Colon (tissue), 2 donors: Measurements from ENCODE around the gene CTRB2.
"Not testable (repeated sequence)": the region's sequence is repeated elsewhere in the genome, so short reads cannot be mapped to it uniquely, and the experiment has no call there.

ENCODE experiments used
- FAIRE-seq: peaks from 2 replicates; lab custom pipeline; 2012; peaks lifted over from hg19 to GRCh38; lab: Jason Lieb, UNC
- donor health status: control.
- donor health status: control.

The CTRB2 gene

GRCh38 chr16:75242436-75243078 is 35.6 kb upstream of the CTRB2 start:
- FAIRE-seq: not testable (repeated sequence)

- FAIRE-seq: no peak
These were observed 35.0 kb upstream of the CTRB2 start for GRCh38 chr16:75241955-75242354.

GRCh38 chr16:75241412-75241811 is 34.5 kb upstream of the CTRB2 start:
- no peak for FAIRE-seq

- not testable (repeated sequence) for FAIRE-seq
These were observed 33.7 kb upstream of the CTRB2 start for GRCh38 chr16:75240633-75241032.

- FAIRE-seq: no peak
These were observed 32.7 kb upstream of the CTRB2 start for GRCh38 chr16:75239542-75240122.

GRCh38 chr16:75238853-75239541 is 32.0 kb upstream of the CTRB2 start:
- FAIRE-seq: no peak

GRCh38 chr16:75238132-75238852 is 31.3 kb upstream of the CTRB2 start:
- FAIRE-seq: no peak

- no peak for FAIRE-seq
These were observed 30.6 kb upstream of the CTRB2 start for GRCh38 chr16:75237398-75238131.

GRCh38 chr16:75236736-75237397 is 29.9 kb upstream of the CTRB2 start:
- FAIRE-seq: no peak

GRCh38 chr16:75236232-75236631 is 29.3 kb upstream of the CTRB2 start:
- FAIRE-seq: no peak

- FAIRE-seq: no peak
These were observed 28.8 kb upstream of the CTRB2 start for GRCh38 chr16:75235721-75236193.

GRCh38 chr16:75234856-75235696 is 28.1 kb upstream of the CTRB2 start:
- no peak for FAIRE-seq

GRCh38 chr16:75233611-75233938 is 26.6 kb upstream of the CTRB2 start:
- no peak for FAIRE-seq

GRCh38 chr16:75231570-75231969 is 24.6 kb upstream of the CTRB2 start:
- FAIRE-seq: no peak

- FAIRE-seq: no peak
These were observed 23.6 kb upstream of the CTRB2 start for GRCh38 chr16:75230471-75231110.

- no peak for FAIRE-seq
These were observed 22.4 kb upstream of the CTRB2 start for GRCh38 chr16:75229172-75230031.

- no peak for FAIRE-seq
These were observed 21.4 kb upstream of the CTRB2 start for GRCh38 chr16:75228143-75228976.
